CD4-positive, CD25-positive, alpha-beta regulatory T cell (primary cell): ENCODE measurements around the gene CPA5. TPM values are rescaled to one million over a fixed set of nuclear protein-coding genes. Genes with fewer than 3 reads are reported as not detected.

Experiments used
- ATAC-seq, 2 donors: fragments of 150-1000 bp; cut with Tn5 transposase; one replicate each; pipeline ENCODE4 v1.10.0; 2021; ENCODE audit warnings: low read depth in 2 of 2, moderate number of reproducible peaks in 2 of 2, moderate library complexity in 1 of 2
- DNase-seq, 3 donors: peaks; one replicate each; pipeline versions ENCODE4 v3.0.0 to v3.0.0-alpha.2; 2012 to 2022; ENCODE audit warnings: mixed read lengths in 1 of 3
- H3K27ac ChIP-seq: one replicate; pipeline ENCODE4 v1.7.0; 2013; ENCODE audit warnings: mild to moderate bottlenecking, low read length; ENCODE audit not compliant: insufficient read depth, poor library complexity, severe bottlenecking
- H3K27me3 ChIP-seq: one replicate; pipeline ENCODE4 v1.7.0; 2013; ENCODE audit warnings: low read length; ENCODE audit not compliant: control insufficient read depth, insufficient read depth
- H3K36me3 ChIP-seq: one replicate; pipeline ENCODE4 v1.7.0; 2013; ENCODE audit warnings: mild to moderate bottlenecking, low read length, moderate library complexity; ENCODE audit not compliant: control insufficient read depth, insufficient read depth
- H3K4me1 ChIP-seq: 2 replicates; pipeline ENCODE4 v1.7.0; 2013; ENCODE audit warnings: mild to moderate bottlenecking, low read length; ENCODE audit not compliant: insufficient read depth, control insufficient read depth, poor library complexity, severe bottlenecking
- H3K4me3 ChIP-seq: one replicate; pipeline ENCODE4 v1.7.0; 2013; ENCODE audit warnings: low read depth, mild to moderate bottlenecking, low read length, moderate library complexity
- H3K9me3 ChIP-seq, 2 experiments: 1 replicate in 1 of 2; 2 replicates in 1 of 2; pipeline ENCODE4 v1.7.0; 2013; ENCODE audit warnings: low read length in 2 of 2, mild to moderate bottlenecking in 1 of 2, moderate library complexity in 1 of 2; ENCODE audit not compliant: control insufficient read depth in 2 of 2
- H3K27ac Mint-ChIP-seq, 3 donors: one replicate each; pipeline ENCODE4 v1.8.0; 2020 to 2022; ENCODE audit warnings: mild to moderate bottlenecking in 3 of 3, mixed read lengths in 3 of 3, moderate library complexity in 2 of 3
- H3K27me3 Mint-ChIP-seq: one replicate; pipeline ENCODE4 v1.8.0; 2022; ENCODE audit warnings: mild to moderate bottlenecking, mixed read lengths
- H3K36me3 Mint-ChIP-seq: one replicate; pipeline ENCODE4 v1.8.0; 2020; ENCODE audit warnings: mixed read lengths
- H3K4me1 Mint-ChIP-seq, 4 donors: one replicate each; pipeline ENCODE4 v1.8.0; 2020 to 2022; ENCODE audit warnings: mixed read lengths in 4 of 4, mild to moderate bottlenecking in 1 of 4
- H3K4me3 Mint-ChIP-seq, 4 donors: one replicate each; pipeline ENCODE4 v1.8.0; 2020 to 2022; ENCODE audit warnings: mild to moderate bottlenecking in 4 of 4, mixed read lengths in 4 of 4, moderate library complexity in 3 of 4
- H3K9me3 Mint-ChIP-seq, 7 donors: one replicate each; pipeline ENCODE4 v1.8.0; 2020 to 2022; ENCODE audit warnings: mixed read lengths in 7 of 7, mild to moderate bottlenecking in 3 of 7, moderate library complexity in 2 of 7
- polyA plus RNA-seq, 4 donors: library from polyadenylated mRNA; unstranded; fragments of 300-500 nt; fragmentation: Illumina TruSeq; gene quantifications; one replicate each; pipeline ENCODE4 v1.2.3, GENCODE V29; 2021
- total RNA-seq: library from RNA; stranded (reverse); gene quantifications from one replicate; pipeline ENCODE4 v1.2.3, GENCODE V29; 2022

The CPA5 gene
- total and polyA plus RNA-seq, 5 donors from 2014 or later, result 4.3 to 86.2 (median 59.1) TPM

GRCh38 chr7:130363026-130363847 lies 18.6 kb downstream of the CPA5 start:
- H3K27ac Mint-ChIP-seq, result peak overlapping the region in 1 of 3 donors; percentile 80
- no peaks in the 10 kb centered on the region for H3K27me3 ChIP-seq
- peaks cover 4% of the 10 kb centered on the region for H3K36me3 Mint-ChIP-seq
- H3K36me3 ChIP-seq, result no peaks in the 10 kb centered on the region
- DNase-seq (no peak), ATAC-seq (no peak)
- H3K4me1 ChIP-seq, result peaks cover 25% of the 10 kb centered on the region
- H3K9me3 ChIP-seq, result peaks cover 0 to 5% of the 10 kb centered on the region in 2 experiments
- H3K4me1 Mint-ChIP-seq, result peaks cover 0 to 38% (median 16%) of the 10 kb centered on the region in 4 donors
- no peak overlapping the region for H3K4me3 Mint-ChIP-seq
- H3K4me3 ChIP-seq, result no peak overlapping the region
- H3K9me3 Mint-ChIP-seq, result peaks cover 0 to 13% (median 3%) of the 10 kb centered on the region in 7 donors
- no peaks in the 10 kb centered on the region for H3K27me3 Mint-ChIP-seq
- no peak overlapping the region for H3K27ac ChIP-seq

- no peak overlapping the region for H3K27ac Mint-ChIP-seq
- ATAC-seq (no peak), DNase-seq (no peak)
- Histone ChIP-seq H3K4me3 (no peak overlapping the region), H3K36me3 (no peaks in the 10 kb centered on the region), H3K9me3 (peaks cover 0 to 2% of the 10 kb centered on the region in 2 experiments), H3K27ac (no peak overlapping the region), H3K27me3 (no peaks in the 10 kb centered on the region), H3K4me1 (peaks cover 28% of the 10 kb centered on the region)
- H3K4me3 Mint-ChIP-seq, result no peak overlapping the region
- peaks cover 4 to 51% (median 22%) of the 10 kb centered on the region in 4 donors for H3K4me1 Mint-ChIP-seq
- H3K27me3 Mint-ChIP-seq, result no peaks in the 10 kb centered on the region
- H3K36me3 Mint-ChIP-seq, result peaks cover 4% of the 10 kb centered on the region
- H3K9me3 Mint-ChIP-seq, result peaks cover 0 to 11% (median 2%) of the 10 kb centered on the region in 7 donors
Observed at GRCh38 chr7:130364451-130364850, 19.8 kb downstream of the CPA5 start.

GRCh38 chr7:130365088-130365487 lies 20.5 kb downstream of the CPA5 start:
- Mint-ChIP-seq H3K36me3 (no peaks in the 10 kb centered on the region), H3K9me3 (peaks cover 0 to 7% (median 3%) of the 10 kb centered on the region in 7 donors), H3K4me3 (peak overlapping the region; percentile 17 to 86 (median 52)), H3K27ac (peak overlapping the region in 2 of 3 donors; percentile 77 to 82), H3K27me3 (no peaks in the 10 kb centered on the region), H3K4me1 (peaks cover 6 to 57% (median 28%) of the 10 kb centered on the region in 4 donors)
- H3K36me3 ChIP-seq, result no peaks in the 10 kb centered on the region
- H3K4me1 ChIP-seq, result peaks cover 33% of the 10 kb centered on the region
- H3K4me3 ChIP-seq, result no peak overlapping the region
- H3K27me3 ChIP-seq, result no peaks in the 10 kb centered on the region
- no peak overlapping the region for H3K27ac ChIP-seq
- ATAC-seq (no peak), DNase-seq (no peak)
- H3K9me3 ChIP-seq, result no peaks in the 10 kb centered on the region

- Mint-ChIP-seq H3K27ac (peak overlapping the region in 2 of 3 donors; percentile 77 to 92), H3K4me1 (peaks cover 6 to 58% (median 28%) of the 10 kb centered on the region in 4 donors), H3K27me3 (no peaks in the 10 kb centered on the region), H3K9me3 (peaks cover 0 to 3% (median 0%) of the 10 kb centered on the region in 7 donors), H3K36me3 (no peaks in the 10 kb centered on the region), H3K4me3 (peak overlapping the region; percentile 23 to 94 (median 84))
- Histone ChIP-seq H3K27me3 (no peaks in the 10 kb centered on the region), H3K36me3 (no peaks in the 10 kb centered on the region), H3K4me1 (peaks cover 33% of the 10 kb centered on the region), H3K9me3 (no peaks in the 10 kb centered on the region), H3K27ac (peak overlapping the region; percentile 64), H3K4me3 (peak overlapping the region; percentile 47)
- DNase-seq (peak in 2 of 3 donors; percentile 21 to 59), ATAC-seq (no peak)
Observed at GRCh38 chr7:130365511-130366441, 21.2 kb downstream of the CPA5 start.

GRCh38 chr7:130366564-130366963 lies 21.9 kb downstream of the CPA5 start:
- Histone ChIP-seq H3K4me1 (peaks cover 33% of the 10 kb centered on the region), H3K9me3 (no peaks in the 10 kb centered on the region), H3K36me3 (no peaks in the 10 kb centered on the region), H3K4me3 (peak overlapping the region; percentile 47), H3K27me3 (no peaks in the 10 kb centered on the region), H3K27ac (peak overlapping the region; percentile 64)
- ATAC-seq (no peak), DNase-seq (no peak)
- H3K27me3 Mint-ChIP-seq, result no peaks in the 10 kb centered on the region
- H3K9me3 Mint-ChIP-seq, result peaks cover 0 to 3% (median 0%) of the 10 kb centered on the region in 7 donors
- peaks cover 6 to 58% (median 28%) of the 10 kb centered on the region in 4 donors for H3K4me1 Mint-ChIP-seq
- peak overlapping the region; percentile 82 to 94 (median 84) for H3K4me3 Mint-ChIP-seq
- H3K27ac Mint-ChIP-seq, result peak overlapping the region in 2 of 3 donors; percentile 73 to 92
- no peaks in the 10 kb centered on the region for H3K36me3 Mint-ChIP-seq

- Histone ChIP-seq H3K9me3 (no peaks in the 10 kb centered on the region), H3K27me3 (no peaks in the 10 kb centered on the region), H3K4me1 (peaks cover 33% of the 10 kb centered on the region), H3K4me3 (peak overlapping the region; percentile 47), H3K27ac (peak overlapping the region; percentile 71), H3K36me3 (no peaks in the 10 kb centered on the region)
- Mint-ChIP-seq H3K27ac (peak overlapping the region in 2 of 3 donors; percentile 73 to 92), H3K9me3 (peaks cover 0 to 3% (median 0%) of the 10 kb centered on the region in 7 donors), H3K4me1 (peaks cover 6 to 62% (median 28%) of the 10 kb centered on the region in 4 donors), H3K4me3 (peak overlapping the region; percentile 82 to 94 (median 84)), H3K36me3 (peaks cover 4% of the 10 kb centered on the region), H3K27me3 (no peaks in the 10 kb centered on the region)
- DNase-seq (peak in 2 of 3 donors; percentile 78 to 90), ATAC-seq (peak in 1 of 2 donors; percentile 86)
Observed at GRCh38 chr7:130367088-130367755, 22.6 kb downstream of the CPA5 start.
